GM18508 (cell line): ENCODE data around the gene PRCC.
A peak's percentile ranks its signal among the peaks of the same experiment; 100 is the strongest.

Experiments used
- ATAC-seq: cut with Tn5 transposase; IDR thresholded peaks from one replicate; pipeline ENCODE4 v1.9.1; 2021; ENCODE audit warnings: moderate number of reproducible peaks; ENCODE audit not compliant: insufficient read depth, unreplicated experiment

Gene PRCC

GRCh38 chr1:156809711-156810366, 42.5 kb downstream of the PRCC start:
- no peak for ATAC-seq

DNA sequence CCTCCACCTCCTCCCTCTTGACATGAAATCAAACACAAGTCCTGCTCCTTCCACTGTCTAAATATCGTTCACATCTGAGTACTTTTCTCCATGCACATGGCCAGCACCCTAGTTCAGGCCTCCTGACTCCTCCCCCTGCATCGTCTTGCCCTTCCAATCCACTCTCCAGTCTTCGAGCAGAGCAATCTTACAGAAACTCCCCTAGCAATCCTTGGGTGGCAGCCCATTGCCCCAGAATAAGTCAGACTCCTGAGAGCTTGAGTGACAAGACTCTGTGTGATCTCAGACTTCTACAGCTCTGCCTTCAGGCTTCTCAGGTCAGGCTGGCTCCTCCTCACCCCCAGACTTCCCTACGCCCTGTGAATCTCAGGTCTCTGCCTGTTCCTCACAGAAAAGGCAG, 43.8 kb downstream of the PRCC start:
- no peak for ATAC-seq

DNA sequence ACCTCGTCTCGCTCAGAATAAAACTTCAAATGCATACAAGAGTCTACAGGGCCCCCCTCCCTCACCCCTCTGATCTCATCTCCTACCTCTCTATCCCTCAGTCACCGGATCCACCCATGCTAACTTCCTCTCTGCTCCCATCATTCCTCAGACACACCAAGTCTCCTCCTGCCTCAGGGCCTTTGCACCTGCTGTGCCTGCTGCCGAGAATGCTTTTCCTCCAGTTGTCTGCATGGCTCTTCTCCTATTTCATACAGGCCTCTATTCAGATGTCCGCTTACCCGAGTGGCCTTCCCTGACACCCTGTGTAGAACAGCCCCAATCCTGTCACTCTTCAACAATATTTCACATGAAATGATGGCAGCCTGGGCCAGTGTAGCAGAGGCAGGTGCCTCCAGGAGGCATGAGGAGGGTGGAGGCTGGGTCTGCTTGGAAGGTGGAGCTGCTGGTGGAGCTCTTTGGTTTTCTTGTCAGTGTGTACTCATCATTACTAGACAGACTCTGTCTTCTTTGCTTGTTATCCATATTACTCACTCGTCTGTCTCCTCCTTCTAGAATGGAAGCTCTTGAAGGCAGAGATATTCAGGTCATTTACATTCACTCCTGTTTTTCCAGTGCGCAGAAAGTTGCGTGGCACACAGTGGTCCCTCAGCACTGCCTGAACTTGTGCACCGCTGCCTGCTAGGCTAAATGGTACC, 45.1 kb downstream of the PRCC start:
- ATAC-seq, result no peak

DNA sequence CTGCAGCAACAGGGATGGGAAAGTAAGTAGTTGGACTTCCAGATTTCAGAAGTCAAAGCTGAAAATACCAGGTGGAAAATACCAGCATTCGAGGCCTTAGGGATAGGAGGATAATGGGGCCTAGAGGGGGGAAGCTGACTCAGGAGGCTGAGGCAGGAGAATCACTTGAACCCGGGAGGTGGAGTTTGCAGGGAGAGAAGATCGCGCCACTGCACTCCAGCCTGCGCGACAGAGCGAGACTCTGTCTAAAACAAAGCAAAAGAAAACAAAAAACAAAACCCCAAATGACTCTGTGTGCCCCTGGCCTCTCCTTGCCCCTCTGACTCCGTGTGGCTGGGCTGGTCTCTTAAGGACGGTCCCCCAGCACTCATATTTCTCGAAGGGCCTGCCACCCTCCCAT, 46.0 kb downstream of the PRCC start:
- no peak for ATAC-seq

GRCh38 chr1:156813750-156814570, 46.6 kb downstream of the PRCC start:
- no peak for ATAC-seq

DNA sequence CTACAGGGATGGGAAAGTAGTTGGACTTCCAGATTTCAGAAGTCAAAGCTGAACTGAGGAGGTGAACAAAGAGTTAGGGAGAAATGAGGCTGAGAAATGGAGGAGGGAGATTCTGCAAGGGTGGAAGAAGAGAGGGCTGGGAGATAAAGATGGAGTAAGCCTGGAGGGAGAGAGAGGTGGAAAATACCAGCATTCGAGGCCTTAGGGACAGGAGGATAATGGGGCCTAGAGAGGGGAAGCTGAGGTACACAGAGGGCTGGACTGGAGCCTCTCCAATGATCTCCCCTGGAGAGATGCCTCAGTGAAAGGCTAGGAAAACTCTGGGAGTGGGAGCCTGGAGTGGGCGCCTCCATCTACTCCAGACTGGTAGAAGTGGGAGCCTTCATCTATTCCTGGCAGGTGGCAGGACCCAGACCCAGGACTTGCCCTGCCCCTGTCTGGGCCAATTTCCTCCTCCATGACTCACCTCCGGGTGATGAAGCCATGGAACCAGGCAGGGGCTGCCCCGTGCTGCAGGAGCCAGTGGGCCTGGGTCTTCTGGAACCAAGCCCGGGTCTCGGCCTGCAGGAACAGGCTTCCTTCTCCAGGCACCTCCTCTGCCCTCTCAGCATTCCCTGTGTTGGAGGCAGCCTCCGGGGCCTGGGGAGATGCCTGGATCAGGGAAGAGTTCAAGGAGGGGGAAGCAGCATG, 47.4 kb downstream of the PRCC start:
- ATAC-seq, result no peak

- no peak for ATAC-seq
These were observed 48.0 kb downstream of the PRCC start for GRCh38 chr1:156815307-156815826.

GRCh38 chr1:156815961-156816422, 48.7 kb downstream of the PRCC start:
- no peak for ATAC-seq

DNA sequence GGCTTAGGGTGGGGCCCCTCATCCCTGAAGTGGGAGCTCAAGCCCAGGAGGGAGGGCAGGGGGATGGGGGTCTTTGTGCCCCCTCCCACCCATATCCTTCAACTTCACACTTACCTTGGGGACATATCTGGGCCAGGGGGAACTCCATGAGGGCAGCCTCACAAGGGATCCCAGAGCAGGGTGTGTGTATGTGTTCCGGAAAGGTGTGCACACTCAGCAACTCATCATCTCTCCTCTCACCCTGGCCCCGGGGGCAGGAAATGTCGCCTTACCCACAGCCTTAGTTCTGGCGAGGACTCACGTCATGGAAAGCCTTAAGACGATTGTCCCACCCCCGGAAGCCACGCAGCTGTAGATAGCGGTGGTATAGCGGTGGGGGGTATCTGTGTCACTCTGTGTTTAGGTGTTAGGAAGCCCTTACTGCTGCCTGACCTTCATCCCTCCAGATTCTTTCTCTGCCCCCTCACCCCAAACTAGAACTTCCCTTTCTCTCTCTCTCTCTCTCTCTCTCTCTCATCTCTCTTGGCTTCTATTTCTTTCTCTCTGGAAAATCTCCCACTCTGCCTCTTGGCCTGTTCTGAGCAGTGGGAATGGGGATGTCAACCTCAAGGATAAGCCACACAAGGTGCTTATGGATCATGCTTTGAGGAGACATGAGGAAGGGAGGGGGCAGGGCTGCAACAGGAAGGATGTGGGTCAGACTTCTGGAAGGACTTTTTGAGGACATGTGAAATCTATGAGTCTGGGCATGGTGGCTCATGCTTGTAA, 49.4 kb downstream of the PRCC start, which contains the start of gene SH2D2A:
Gene SH2D2A (minus strand): TSS at position 288 of the 768 bp plus-strand sequence. CDS start 140 bp downstream, at position 148.
- peak; percentile 68 for ATAC-seq

DNA sequence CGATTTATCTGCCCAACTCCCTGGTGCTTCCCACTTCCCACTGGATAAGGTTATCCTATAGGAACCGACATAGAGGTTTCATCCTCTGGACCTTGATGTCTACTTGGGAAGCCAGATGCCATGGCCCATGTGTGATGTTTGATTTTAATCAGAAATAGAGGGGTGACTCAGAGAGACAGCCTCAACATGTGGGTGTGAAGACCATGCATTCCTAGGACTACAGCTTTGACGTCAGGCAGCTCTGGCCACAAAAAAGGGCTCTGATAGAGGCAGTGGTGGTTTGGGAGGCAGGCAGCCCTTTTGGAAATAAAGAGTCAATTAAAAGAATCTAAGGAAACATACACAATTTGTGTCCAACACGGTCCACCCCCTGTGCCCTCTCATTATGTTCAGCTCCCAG, 54.5 kb downstream of the PRCC start:
- ATAC-seq, result no peak

DNA sequence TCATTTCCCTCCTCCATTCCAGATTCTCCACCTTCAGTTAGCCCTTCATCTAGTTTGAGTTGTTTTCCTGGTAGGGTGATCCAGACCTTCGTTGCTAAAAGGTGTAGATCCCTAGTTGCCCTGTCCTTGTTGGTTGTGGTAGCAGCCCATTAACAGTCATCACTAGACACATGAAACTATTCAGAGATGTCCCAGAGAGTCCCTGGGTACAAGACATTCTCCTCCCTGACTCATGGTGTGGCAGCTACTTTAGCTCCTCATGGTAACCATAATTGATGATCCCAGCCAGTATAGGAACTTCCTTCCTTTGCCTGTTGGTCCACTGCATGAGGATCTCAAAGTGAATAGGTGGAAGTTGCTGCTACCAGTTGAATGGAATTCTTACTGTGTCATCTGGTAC, 55.3 kb downstream of the PRCC start:
- ATAC-seq, result no peak

DNA sequence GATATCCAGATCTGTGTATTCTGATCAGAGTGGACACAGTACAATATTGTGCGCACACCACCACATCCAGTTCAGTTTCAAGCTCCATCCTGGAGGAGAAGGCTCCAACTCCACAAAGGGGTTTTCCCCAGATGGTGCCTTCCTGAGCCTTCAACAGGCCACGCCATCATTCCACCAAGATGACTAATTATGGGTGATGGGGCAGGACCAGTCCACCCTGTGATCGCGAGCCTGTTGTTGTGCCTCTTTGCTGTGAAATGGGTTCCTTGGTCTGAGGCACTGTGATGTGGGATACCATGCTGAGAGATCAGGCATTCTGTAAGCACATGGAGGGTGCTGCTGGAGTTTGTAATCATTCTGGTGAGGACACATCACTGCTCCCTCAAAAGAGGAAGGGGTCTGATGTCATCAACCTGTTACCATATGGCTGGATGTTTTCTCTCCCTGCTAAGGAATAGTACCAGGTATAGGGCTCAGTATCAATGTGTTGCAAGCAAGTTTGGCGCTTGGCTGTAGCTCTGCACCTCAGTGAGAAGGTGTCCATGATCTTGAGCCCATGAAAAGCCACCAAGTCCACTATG, 56.0 kb downstream of the PRCC start:
- ATAC-seq, result no peak

GRCh38 chr1:156826630-156827029, 59.3 kb downstream of the PRCC start:
- ATAC-seq, result no peak

DNA sequence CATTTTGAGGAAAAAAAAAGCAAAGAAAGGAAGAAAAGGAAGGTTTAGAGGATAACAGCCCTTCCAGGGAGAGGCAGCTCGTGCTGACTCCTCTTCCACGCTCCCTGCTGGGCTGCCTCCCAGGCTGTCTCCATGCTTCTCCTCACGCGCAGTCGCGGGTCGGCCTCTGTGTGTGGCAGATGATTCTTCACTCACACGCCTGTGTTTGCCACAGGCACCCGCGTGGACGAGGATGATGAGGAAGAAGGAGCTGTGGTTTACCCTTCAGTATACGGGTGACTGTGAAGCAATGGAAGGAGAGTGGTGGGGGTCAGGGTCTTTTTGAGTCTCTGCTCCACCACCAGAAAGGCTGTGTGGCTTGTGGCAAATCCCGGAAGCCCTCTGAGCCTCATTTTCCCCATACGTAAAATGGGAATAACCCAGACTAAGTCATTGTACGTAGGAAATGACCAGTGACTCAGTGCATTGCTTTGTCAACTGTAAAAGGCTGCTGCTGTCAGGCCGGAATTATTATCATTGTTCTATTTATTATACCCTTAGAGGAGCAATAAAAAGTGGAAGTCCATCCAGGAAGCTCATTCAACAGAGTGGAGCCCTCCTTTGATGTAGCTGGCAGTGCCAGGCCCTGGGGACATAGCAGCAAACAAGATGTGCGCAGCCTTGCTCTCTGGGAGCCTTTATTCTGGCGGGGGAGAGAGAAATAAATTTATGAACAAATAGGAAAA, 61.2 kb downstream of the PRCC start:
- ATAC-seq, result no peak

DNA sequence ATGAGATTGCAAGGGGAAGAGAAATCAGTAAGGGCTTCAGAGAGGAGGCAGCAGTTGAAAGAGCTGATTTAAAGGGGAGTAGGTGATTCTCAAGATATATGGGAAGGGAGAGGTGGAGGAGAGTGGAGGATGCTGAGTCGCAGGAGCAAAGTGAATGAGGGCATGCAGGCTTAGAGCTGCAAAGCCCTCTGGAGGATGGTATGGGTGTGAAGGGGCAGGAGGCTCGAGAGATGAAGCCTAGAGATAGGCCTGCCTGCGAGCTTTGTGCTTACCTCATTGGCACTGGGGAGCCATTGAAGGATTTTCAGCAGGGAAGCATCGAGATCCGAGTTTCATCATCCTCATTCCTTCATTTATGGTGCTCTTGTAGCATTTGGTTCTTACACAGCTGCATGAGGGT, 65.1 kb downstream of the PRCC start:
- ATAC-seq, result no peak

DNA sequence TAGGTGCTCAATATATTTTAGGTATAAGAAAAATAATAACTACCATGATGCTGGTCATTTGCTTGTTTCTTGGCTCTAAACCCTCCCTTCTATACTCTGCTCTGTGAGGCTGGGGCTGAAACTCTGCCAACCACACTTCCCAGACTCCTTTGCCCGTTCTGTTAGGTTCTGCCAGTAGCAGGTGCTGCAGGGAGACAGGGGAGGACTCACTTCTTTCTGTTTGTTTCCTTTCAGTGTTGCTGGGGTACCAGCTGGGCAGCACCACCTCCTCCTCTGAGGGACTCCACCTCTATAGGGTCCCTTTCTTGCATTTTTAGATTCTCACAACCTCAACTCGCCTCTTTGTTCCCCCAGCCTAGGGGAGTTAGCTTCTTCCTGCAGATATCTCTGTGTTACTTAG, 66.3 kb downstream of the PRCC start:
- ATAC-seq, result no peak

DNA sequence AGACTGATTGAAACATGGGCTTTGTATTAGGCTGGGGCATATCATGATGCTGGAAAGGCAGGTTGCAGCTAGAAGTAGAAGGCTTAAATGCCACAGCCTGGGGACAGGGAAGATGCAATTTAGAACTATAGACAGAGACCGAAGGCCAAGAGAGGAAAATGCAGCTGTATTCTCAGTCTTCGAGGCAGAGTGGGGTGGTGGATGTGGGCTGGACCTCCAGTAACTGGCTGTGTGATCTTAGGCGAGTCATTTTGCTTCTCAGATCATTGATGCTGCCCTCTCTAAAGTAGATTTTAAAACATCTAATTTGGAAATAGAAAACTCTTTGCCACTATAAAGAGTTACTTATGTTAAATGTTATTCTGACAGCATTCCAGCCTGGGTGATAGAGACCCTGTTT, 67.0 kb downstream of the PRCC start:
- no peak for ATAC-seq

GRCh38 chr1:156836041-156836654, 68.8 kb downstream of the PRCC start:
- no peak for ATAC-seq
